ENCODE results near the gene TUBGCP2.

The TUBGCP2 gene

DNA sequence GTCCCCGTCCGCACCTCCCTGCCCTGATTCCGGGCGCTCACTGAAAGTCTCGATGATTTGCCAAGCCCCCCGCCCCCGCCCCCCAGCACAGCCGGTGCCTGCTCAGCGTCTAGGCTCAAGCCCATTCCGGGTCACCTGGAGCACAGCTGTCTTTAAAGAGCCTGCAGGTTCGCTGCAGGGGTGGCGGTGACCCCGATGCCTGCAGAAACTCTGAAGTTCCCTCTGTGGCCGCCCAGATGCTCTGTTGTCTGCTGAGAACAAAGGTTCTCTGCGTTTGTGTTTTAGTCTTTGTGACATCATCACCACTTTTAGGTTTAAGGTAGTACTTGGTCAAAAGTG, 70.2 kb downstream of the TUBGCP2 start:
- no peak for TF ChIP-seq CTCF (IDR thresholded peaks at IDR 0.05; ENCODE audit: insufficient read depth, low read length, poor library complexity, severe bottlenecking)
- H3K36me3 ChIP-seq (ENCODE audit: control insufficient read depth, insufficient read depth, low read length): no peaks in the 10 kb centered on the region
- H3K27me3 ChIP-seq (replicated peaks; ENCODE audit: control insufficient read depth, insufficient read depth, low read length): no peaks in the 10 kb centered on the region; the same call in 1 of the 2 replicates
- DNase-seq (ENCODE audit: extremely low read depth, insufficient read length): no peak
- H3K4me3 ChIP-seq (replicated peaks; ENCODE audit: low read depth, low read length): no peak overlapping the region

DNA sequence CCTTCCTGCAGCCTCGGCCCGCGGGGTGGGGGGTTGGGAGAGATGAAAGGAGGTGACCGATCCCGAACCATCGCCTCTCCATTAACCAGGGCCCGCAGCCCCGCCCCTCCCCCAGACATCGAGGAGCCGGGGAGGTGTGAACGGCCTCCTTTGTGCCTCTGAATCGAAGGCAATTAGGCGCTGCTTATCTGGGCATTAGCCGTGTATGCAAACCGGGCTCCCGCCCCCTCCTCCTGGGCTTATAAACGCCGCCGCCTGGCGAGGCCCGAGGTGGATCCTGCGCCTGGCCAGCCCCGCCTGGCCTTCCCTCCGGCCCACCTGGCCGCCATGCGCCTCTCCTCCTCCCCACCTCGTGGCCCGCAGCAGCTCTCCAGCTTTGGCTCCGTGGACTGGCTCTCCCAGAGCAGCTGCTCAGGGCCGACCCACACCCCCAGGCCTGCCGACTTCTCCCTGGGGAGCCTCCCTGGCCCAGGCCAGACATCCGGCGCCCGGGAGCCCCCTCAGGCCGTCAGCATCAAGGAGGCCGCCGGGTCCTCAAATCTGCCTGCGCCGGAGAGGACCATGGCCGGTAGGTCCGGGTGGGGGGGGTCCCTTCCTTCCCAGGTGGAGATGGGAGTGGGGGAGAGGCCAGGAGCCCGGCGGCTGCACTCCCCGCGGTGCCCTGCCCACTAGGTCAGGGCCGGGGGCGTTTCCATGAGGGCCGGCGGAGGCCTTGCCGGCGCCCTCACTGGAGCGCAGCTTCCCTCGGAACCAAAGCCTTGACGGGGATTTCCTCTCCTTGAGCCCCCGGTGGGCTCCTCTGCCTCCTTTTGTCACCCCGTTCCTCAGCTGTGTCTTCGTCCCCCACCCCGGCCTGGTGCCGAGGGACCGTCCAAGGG, 70.8 kb downstream of the TUBGCP2 start, which contains the start of gene VENTX:
Gene VENTX (plus strand): TSS at position 268 of the 878 bp plus-strand sequence. CDS start 60 bp downstream, at position 328.
- no peak for DNase-seq (ENCODE audit: extremely low read depth, insufficient read length)
- no peak for TF ChIP-seq CTCF (IDR thresholded peaks at IDR 0.05; ENCODE audit: insufficient read depth, low read length, poor library complexity, severe bottlenecking)
- Histone ChIP-seq H3K27me3 (replicated peaks; ENCODE audit: control insufficient read depth, insufficient read depth, low read length) (no peaks in the 10 kb centered on the region; the same call in 1 of the 2 replicates), H3K36me3 (ENCODE audit: control insufficient read depth, insufficient read depth, low read length) (no peaks in the 10 kb centered on the region), H3K4me3 (replicated peaks; ENCODE audit: low read depth, low read length) (no peak within 1 kb of the TSS)

DNA sequence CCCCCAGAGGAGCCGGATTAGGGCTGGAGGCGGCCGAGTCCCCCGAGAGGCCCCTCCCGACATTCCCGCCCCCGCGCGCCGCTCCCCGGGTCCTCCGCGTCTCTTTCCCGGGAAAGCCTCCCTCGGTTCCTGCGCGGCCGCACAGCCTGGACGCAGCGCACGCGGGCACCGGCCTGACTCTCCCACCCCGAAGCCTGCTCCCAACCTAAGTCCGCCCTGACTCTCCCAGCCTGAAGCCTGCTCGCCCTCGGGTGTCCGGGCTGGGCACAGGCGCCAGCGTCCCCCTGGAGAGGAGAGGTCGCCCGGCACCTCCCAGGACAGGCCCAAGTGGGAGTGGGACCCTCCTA, 71.5 kb downstream of the TUBGCP2 start:
- no peak for TF ChIP-seq CTCF (IDR thresholded peaks at IDR 0.05; ENCODE audit: insufficient read depth, low read length, poor library complexity, severe bottlenecking)
- DNase-seq (ENCODE audit: extremely low read depth, insufficient read length): no peak
- Histone ChIP-seq H3K36me3 (ENCODE audit: control insufficient read depth, insufficient read depth, low read length) (no peaks in the 10 kb centered on the region), H3K27me3 (replicated peaks; ENCODE audit: control insufficient read depth, insufficient read depth, low read length) (no peaks in the 10 kb centered on the region; the same call in 1 of the 2 replicates), H3K4me3 (replicated peaks; ENCODE audit: low read depth, low read length) (no peak overlapping the region)

- TF ChIP-seq CTCF (IDR thresholded peaks at IDR 0.05; ENCODE audit: insufficient read depth, low read length, poor library complexity, severe bottlenecking): no peak
- no peak overlapping the region for H3K4me3 ChIP-seq (replicated peaks; ENCODE audit: low read depth, low read length)
- no peaks in the 10 kb centered on the region for H3K36me3 ChIP-seq (ENCODE audit: control insufficient read depth, insufficient read depth, low read length)
- no peaks in the 10 kb centered on the region; the same call in 1 of the 2 replicates for H3K27me3 ChIP-seq (replicated peaks; ENCODE audit: control insufficient read depth, insufficient read depth, low read length)
- no peak for DNase-seq (ENCODE audit: extremely low read depth, insufficient read length)
Observed at GRCh38 chr10:133236401-133237240, 72.1 kb downstream of the TUBGCP2 start.

GRCh38 chr10:133235932-133236331, 72.7 kb downstream of the TUBGCP2 start:
- H3K4me3 ChIP-seq (replicated peaks; ENCODE audit: low read depth, low read length): no peak overlapping the region
- TF ChIP-seq CTCF (IDR thresholded peaks at IDR 0.05; ENCODE audit: insufficient read depth, low read length, poor library complexity, severe bottlenecking): no peak
- no peaks in the 10 kb centered on the region for H3K36me3 ChIP-seq (ENCODE audit: control insufficient read depth, insufficient read depth, low read length)
- no peaks in the 10 kb centered on the region; the same call in 1 of the 2 replicates for H3K27me3 ChIP-seq (replicated peaks; ENCODE audit: control insufficient read depth, insufficient read depth, low read length)
- no peak for DNase-seq (ENCODE audit: extremely low read depth, insufficient read length)
